Tibial nerve (tissue), 3 donors: ENCODE data around the gene PSMG2.

ENCODE experiments used
- POLR2A ChIP-seq, 2 donors: fragments of 450-650 bp; IDR thresholded peaks; one replicate each; pipeline ENCODE4 v1.6.1; 2017; ENCODE audit warnings: antibody characterized with exemption in 2 of 2, mild to moderate bottlenecking in 2 of 2, moderate library complexity in 2 of 2
- TF ChIP-seq, protein P1 (sequence below), 5 experiments: fragments of 200-600 bp in 3 of 5; fragments of 450-650 bp in 2 of 5; sonication (generic) in 3 of 5; IDR thresholded peaks; one replicate each; pipeline ENCODE4 v1.5.1; 2016 to 2019; ENCODE audit warnings: antibody characterized with exemption in 5 of 5, mild to moderate bottlenecking in 3 of 5, moderate library complexity in 2 of 5

DNA sequence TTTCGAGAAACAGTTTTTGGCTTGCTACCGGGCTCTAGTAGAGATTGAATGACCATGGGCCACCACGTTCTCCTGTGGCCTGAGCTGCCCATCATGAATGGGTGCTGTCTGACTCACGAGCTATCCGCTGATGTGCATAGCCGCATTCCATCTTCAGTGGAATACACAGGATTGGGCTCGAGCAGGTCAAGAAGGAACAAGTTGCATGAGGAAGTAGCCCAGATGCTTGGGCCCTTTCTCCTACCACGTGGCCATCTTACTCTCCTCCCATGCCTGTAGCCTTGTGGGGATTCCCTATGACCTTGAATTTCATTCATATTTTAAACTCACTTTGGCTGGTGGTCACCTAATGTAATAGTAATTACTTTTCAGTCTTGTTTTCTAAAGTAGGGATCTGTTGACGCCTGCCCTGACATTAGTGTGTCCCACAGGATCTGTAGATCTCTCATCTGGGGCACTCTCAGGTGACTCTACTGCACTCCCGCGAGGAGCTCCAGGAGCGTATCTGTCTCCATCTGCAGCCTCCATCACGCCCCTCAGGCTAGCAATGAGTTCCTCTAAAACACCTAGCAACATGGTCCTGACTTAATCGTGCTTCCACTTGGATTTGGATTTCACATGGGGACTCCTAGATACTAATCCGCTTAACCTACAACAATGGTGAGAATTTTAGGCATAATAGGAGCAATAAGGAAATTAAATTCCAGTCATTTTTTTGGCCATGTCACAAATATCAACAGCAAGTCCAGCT, 67.8 kb downstream of the PSMG2 start:
- no peak for TF ChIP-seq POLR2A (IDR thresholded peaks at IDR 0.05)
- TF ChIP-seq, protein P1, sequence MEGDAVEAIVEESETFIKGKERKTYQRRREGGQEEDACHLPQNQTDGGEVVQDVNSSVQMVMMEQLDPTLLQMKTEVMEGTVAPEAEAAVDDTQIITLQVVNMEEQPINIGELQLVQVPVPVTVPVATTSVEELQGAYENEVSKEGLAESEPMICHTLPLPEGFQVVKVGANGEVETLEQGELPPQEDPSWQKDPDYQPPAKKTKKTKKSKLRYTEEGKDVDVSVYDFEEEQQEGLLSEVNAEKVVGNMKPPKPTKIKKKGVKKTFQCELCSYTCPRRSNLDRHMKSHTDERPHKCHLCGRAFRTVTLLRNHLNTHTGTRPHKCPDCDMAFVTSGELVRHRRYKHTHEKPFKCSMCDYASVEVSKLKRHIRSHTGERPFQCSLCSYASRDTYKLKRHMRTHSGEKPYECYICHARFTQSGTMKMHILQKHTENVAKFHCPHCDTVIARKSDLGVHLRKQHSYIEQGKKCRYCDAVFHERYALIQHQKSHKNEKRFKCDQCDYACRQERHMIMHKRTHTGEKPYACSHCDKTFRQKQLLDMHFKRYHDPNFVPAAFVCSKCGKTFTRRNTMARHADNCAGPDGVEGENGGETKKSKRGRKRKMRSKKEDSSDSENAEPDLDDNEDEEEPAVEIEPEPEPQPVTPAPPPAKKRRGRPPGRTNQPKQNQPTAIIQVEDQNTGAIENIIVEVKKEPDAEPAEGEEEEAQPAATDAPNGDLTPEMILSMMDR (IDR thresholded peaks at IDR 0.05): no peak
